Measurements from ENCODE around the gene SNX20. TPM values are rescaled to one million over a fixed set of nuclear protein-coding genes. Genes with fewer than 3 reads are reported as not detected.

The SNX20 gene
- total RNA-seq, 4 donors from 2014 or later = 0.20 to 4.3 (median 2.6) TPM

DNA sequence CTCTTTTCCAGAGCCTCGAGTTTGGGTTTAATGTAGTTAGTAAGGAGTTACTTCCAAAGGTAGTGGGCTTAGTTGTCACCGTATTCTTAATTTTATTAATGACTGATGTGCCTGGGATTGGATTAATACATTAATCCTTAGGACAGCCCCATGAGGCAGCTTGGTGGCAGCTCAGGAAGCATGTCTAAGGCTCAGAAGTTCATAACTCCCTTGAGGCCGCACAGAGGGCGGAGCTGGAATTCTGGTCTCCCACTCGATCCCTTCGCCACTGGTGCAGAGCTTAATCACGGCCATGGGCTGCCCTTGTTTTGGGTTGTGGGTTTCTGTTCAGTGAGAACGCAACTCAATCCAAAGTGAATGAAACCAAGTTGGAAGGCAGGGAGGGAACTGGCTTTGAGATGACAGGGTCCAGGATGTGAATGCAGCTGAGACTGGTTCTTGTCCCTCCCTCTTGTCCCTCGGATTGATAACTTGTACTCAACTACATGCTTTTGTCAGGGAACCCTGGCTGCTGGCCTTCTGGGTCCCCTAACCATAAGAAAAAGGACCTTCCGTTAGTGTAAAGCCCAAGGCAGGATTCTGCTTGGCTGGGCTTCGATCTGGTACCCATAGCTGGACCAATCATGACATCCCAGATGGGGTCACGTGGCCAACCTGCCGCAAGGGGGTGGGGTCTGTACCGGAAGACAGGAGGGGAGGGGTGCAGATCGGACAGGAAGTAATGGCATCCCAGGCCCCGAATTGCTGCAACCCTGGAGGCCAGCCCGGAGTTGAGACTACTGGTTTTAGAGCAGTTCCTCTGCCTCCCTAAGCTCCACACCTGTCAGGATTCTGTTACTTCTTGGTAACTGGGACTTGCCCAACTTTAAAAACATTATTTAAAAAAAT is 45.4 kb downstream of the SNX20 start:
- H3K27ac ChIP-seq = no peak overlapping the region

DNA sequence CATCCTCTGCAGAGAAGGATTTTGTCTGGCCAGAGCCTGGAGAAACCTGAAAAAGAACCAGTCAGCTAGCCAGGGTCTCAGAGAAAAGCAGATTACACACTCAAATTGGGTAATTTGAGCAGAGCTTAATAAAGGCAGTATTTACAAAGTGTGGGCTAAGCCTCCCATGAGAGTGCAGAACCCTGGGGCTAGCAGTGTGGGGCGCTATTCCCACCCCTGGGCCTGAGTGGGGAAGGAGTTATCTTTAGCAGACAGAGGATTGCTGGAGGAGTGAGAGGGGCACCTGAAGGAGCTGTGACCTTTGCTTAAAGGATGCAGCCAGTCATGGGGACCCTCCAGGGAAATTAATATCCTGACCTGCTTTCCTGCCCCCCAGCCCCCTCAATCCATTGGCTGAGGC is 46.2 kb downstream of the SNX20 start:
- Histone ChIP-seq H3K9me3 (no peaks in the 10 kb centered on the region), H3K27me3 (no peaks in the 10 kb centered on the region), H3K36me3 (no peaks in the 10 kb centered on the region), H3K27ac (no peak overlapping the region), H3K4me1 (no peaks in the 10 kb centered on the region), H3K4me3 (no peak overlapping the region)
- no peak for DNase-seq
- TF ChIP-seq, protein P1, sequence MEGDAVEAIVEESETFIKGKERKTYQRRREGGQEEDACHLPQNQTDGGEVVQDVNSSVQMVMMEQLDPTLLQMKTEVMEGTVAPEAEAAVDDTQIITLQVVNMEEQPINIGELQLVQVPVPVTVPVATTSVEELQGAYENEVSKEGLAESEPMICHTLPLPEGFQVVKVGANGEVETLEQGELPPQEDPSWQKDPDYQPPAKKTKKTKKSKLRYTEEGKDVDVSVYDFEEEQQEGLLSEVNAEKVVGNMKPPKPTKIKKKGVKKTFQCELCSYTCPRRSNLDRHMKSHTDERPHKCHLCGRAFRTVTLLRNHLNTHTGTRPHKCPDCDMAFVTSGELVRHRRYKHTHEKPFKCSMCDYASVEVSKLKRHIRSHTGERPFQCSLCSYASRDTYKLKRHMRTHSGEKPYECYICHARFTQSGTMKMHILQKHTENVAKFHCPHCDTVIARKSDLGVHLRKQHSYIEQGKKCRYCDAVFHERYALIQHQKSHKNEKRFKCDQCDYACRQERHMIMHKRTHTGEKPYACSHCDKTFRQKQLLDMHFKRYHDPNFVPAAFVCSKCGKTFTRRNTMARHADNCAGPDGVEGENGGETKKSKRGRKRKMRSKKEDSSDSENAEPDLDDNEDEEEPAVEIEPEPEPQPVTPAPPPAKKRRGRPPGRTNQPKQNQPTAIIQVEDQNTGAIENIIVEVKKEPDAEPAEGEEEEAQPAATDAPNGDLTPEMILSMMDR (IDR thresholded peaks at IDR 0.05) = no peak
- no peak for TF ChIP-seq POLR2AphosphoS5 (IDR thresholded peaks at IDR 0.05)
- no peak for TF ChIP-seq EP300 (IDR thresholded peaks at IDR 0.05; ENCODE audit: low read depth)
- TF ChIP-seq POLR2A (IDR thresholded peaks at IDR 0.05) = no peak
- intact Hi-C loops (cut with DNase I; ENCODE audit: low total_unique reads) = no loop called here
- in situ Hi-C loops (cut with MboI; ENCODE audit: low pct_ligation_motif_present in 1 of 4, low pct_unique_long_range_greater_than_20kb in 1 of 4, low sequenced_read_pairs in 3 of 4) = no loop called here
- WGBS, 2 donors (ENCODE audit: low coverage in 1 of 2) = 74% methylated on average over 1 of the region's 1 CpG; no CpG with 5 or more reads in 1 of the 2 donors

More for the DNA sequence above, 45.4 kb downstream of the SNX20 start:
- no peak for TF ChIP-seq EP300 (IDR thresholded peaks at IDR 0.05; ENCODE audit: low read depth)
- Histone ChIP-seq H3K4me3 (no peak overlapping the region), H3K4me1 (no peaks in the 10 kb centered on the region), H3K9me3 (no peaks in the 10 kb centered on the region), H3K36me3 (no peaks in the 10 kb centered on the region), H3K27me3 (no peaks in the 10 kb centered on the region)
- DNase-seq = no peak
- intact Hi-C loops (cut with DNase I; ENCODE audit: low total_unique reads) = no loop called here
- WGBS, 2 donors (ENCODE audit: low coverage in 1 of 2) = 33 to 75% methylated on average over 1 to 17 of the region's 17 CpGs
- in situ Hi-C loops (cut with MboI; ENCODE audit: low pct_ligation_motif_present in 1 of 4, low pct_unique_long_range_greater_than_20kb in 1 of 4, low sequenced_read_pairs in 3 of 4) = no loop called here

DNA sequence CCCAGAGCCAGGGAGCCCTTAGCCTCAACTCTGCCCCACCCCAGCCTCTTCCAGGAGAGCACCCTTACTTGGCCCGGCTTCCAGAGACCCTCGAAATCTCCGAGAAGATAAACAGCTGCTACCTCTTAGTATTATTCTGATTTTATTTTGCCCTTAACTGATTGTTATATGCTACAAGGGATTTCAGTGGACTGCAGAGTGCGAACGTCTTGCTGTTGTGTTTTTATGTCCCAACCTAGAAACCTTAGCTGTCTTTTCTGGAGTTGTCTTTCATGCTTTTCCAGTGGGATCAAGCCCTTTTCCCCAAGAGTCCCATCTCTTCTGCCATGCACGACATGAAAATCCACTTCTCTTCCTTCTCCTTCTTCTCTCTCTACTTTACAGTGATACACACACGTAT is 47.0 kb downstream of the SNX20 start:
- no peak for DNase-seq
- Histone ChIP-seq H3K36me3 (no peaks in the 10 kb centered on the region), H3K4me3 (no peak overlapping the region), H3K27me3 (no peaks in the 10 kb centered on the region), H3K27ac (no peak overlapping the region), H3K9me3 (no peaks in the 10 kb centered on the region), H3K4me1 (no peaks in the 10 kb centered on the region)
- WGBS, 2 donors (ENCODE audit: low coverage in 1 of 2) = 84 to 100% methylated on average over 2 to 7 of the region's 7 CpGs
- intact Hi-C loops (cut with DNase I; ENCODE audit: low total_unique reads) = no loop called here
- in situ Hi-C loops (cut with MboI; ENCODE audit: low pct_ligation_motif_present in 1 of 4, low pct_unique_long_range_greater_than_20kb in 1 of 4, low sequenced_read_pairs in 3 of 4) = no loop called here
- TF ChIP-seq POLR2AphosphoS5 (IDR thresholded peaks at IDR 0.05) (no peak), EP300 (IDR thresholded peaks at IDR 0.05; ENCODE audit: low read depth) (no peak), POLR2A (IDR thresholded peaks at IDR 0.05) (no peak)
- TF ChIP-seq, protein P1 (IDR thresholded peaks at IDR 0.05) = no peak

DNA sequence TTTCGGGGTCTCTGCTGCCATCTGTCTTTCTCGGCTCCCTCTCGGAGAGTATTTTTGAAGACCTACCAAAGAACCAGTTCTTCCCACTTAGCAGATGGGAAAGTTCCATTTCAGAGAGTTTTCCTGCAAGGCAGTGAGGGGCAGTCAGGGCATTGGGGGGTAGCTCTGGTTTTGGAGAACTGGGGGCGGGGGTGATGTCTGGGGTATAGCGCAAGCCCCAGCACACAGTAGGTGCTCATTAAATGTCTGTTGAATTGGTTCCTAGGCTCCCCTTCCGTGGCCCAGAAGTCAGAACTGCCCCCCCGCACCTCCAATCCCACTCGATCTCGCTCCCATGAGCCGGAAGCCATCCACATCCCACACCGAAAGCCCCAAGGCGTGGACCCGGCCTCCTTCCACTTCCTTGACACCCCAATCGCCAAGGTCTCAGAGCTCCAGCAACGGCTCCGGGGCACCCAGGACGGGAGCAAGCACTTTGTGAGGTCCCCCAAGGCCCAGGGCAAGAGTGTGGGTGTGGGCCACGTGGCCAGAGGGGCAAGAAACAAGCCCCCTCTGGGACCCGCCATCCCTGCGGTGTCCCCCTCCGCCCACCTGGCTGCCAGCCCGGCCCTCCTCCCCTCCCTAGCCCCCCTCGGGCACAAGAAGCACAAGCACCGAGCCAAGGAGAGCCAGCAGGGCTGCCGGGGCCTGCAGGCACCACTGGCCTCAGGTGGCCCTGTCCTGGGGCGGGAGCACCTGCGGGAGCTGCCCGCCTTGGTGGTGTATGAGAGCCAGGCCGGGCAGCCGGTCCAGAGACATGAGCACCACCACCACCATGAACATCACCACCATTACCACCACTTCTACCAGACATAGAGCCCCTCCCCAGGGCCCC is 47.9 kb downstream of the SNX20 start:
- no peaks in the 10 kb centered on the region for H3K9me3 ChIP-seq
- in situ Hi-C loops (cut with MboI; ENCODE audit: low pct_ligation_motif_present in 1 of 4, low pct_unique_long_range_greater_than_20kb in 1 of 4, low sequenced_read_pairs in 3 of 4) = no loop called here
- DNase-seq = no peak

More for the DNA sequence above, 47.9 kb downstream of the SNX20 start:
- intact Hi-C loops (cut with DNase I; ENCODE audit: low total_unique reads) = no loop called here
- WGBS, 2 donors (ENCODE audit: low coverage in 1 of 2) = 80 to 87% methylated on average over 5 to 27 of the region's 30 CpGs
- Histone ChIP-seq H3K4me3 (no peak overlapping the region), H3K27ac (no peak overlapping the region), H3K27me3 (no peaks in the 10 kb centered on the region), H3K4me1 (no peaks in the 10 kb centered on the region), H3K36me3 (no peaks in the 10 kb centered on the region)
- TF ChIP-seq, protein P1 (IDR thresholded peaks at IDR 0.05) = no peak
- no peak for TF ChIP-seq POLR2A (IDR thresholded peaks at IDR 0.05)
- no peak for TF ChIP-seq EP300 (IDR thresholded peaks at IDR 0.05; ENCODE audit: low read depth)
- no peak for TF ChIP-seq POLR2AphosphoS5 (IDR thresholded peaks at IDR 0.05)

Measured in transverse colon (tissue), 4 donors.